ENCODE data around the gene ETFA.

DNA sequence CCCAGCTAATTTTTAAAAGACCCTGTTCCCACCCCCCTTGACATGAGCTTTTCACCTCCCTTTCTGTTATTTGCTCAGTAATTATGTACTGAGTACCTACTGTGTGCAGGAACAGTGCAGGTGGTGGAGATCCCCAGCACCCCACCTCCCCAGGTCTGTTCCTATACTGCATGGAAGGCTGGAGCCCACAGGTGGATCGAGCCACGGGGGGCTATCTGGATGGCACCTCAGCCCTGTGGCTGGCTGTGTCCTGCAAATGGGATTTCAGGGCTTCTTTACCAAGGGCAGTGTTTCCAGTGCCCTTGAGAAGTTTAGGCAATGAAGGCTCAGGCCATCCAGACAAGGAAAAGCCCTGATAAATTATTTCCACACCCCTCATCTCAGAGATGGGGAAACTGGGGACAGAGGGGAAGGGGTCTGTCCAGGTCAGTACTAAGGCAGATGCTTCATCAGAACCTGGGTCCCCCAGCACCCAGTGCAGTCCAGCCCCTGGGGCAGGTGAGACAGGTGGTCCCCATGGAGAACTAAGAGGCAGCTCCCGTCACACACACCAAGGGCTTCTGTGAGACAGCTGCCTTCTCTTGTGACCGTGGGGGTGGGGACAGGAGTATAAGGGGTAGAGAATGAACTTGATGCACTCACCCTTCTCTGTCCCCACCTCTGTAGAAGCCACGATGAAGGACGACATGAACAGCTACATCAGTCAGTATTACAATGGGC is 109.6 kb downstream of the ETFA start:
- TF ChIP-seq BHLHE40 (IDR thresholded peaks at IDR 0.05; ENCODE audit: borderline replicate concordance) (no peak), SP1 (IDR thresholded peaks at IDR 0.05) (no peak), ZNF384 (IDR thresholded peaks at IDR 0.05) (no peak)
